ENCODE results near the gene BCAR1. TPM values are rescaled to one million over a fixed set of nuclear protein-coding genes. Genes with fewer than 3 reads are reported as not detected.

The BCAR1 gene
- total RNA-seq, 4 donors from 2014 or later, result 51.1 to 89.9 (median 71.3) TPM

DNA sequence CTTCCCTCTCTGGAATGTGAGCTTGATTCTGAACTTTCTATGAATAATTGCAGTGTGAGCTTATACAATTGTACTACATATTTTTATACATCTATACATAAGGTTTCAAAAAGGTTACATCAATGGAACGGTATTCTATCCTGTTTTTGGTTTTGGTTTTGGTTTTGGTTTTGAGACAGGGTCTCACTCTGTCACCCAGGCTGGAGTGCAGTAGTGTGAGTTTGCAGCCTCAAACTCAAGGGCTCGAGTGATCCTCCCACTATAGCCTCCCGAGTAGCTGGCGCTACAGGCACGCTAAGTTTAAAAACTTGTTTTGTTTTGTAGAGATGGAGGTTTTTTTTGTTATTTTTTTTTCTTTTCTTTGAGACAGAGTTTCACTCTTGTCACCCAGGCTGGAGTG lies 31.6 kb downstream of the BCAR1 start:
- no peak for TF ChIP-seq POLR2A (IDR thresholded peaks at IDR 0.05)
- TF ChIP-seq, protein P1, sequence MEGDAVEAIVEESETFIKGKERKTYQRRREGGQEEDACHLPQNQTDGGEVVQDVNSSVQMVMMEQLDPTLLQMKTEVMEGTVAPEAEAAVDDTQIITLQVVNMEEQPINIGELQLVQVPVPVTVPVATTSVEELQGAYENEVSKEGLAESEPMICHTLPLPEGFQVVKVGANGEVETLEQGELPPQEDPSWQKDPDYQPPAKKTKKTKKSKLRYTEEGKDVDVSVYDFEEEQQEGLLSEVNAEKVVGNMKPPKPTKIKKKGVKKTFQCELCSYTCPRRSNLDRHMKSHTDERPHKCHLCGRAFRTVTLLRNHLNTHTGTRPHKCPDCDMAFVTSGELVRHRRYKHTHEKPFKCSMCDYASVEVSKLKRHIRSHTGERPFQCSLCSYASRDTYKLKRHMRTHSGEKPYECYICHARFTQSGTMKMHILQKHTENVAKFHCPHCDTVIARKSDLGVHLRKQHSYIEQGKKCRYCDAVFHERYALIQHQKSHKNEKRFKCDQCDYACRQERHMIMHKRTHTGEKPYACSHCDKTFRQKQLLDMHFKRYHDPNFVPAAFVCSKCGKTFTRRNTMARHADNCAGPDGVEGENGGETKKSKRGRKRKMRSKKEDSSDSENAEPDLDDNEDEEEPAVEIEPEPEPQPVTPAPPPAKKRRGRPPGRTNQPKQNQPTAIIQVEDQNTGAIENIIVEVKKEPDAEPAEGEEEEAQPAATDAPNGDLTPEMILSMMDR (IDR thresholded peaks at IDR 0.05), result no peak
- intact Hi-C loops (cut with DNase I), result no loop called here
- Histone ChIP-seq H3K36me3 (no peaks in the 10 kb centered on the region), H3K27ac (peak overlapping the region in 2 of 3 donors; percentile 14 to 53), H3K4me1 (peaks cover 13 to 32% of the 10 kb centered on the region in 2 donors), H3K9me3 (no peaks in the 10 kb centered on the region), H3K27me3 (no peaks in the 10 kb centered on the region), H3K4me3 (replicated peaks in 1 of 3) (no peak overlapping the region)
- 49 to 71% methylated on average over 5 of the region's 5 CpGs for WGBS, 2 donors
- peak in 1 of 2 donors; percentile 31 for DNase-seq

DNA sequence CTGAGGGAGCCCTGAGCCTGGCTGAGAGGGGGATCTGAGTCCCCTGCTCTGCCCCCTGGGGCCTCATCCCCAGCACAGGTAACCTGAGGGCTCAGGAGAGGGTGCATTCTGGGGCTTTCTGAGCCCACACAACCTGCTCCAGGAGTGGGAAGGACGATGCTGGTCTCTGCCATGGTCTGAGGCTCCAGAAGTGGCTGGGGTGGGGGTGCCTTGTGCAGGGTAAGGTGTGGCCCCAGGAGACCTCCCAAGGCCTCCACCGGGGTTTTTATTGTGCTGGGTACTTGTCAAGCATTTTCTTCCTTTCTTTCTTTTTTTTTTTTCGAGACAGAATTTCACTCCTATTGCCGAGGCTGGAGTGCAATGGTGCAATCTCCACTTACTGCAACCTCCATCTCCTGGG lies 32.3 kb downstream of the BCAR1 start:
- Histone ChIP-seq H3K27ac (peak overlapping the region in 1 of 3 donors; percentile 53), H3K4me1 (peaks cover 13 to 32% of the 10 kb centered on the region in 2 donors), H3K4me3 (replicated peaks in 1 of 3) (no peak overlapping the region), H3K9me3 (no peaks in the 10 kb centered on the region), H3K27me3 (no peaks in the 10 kb centered on the region), H3K36me3 (no peaks in the 10 kb centered on the region)
- TF ChIP-seq, protein P1 (IDR thresholded peaks at IDR 0.05), result no peak
- TF ChIP-seq POLR2A (IDR thresholded peaks at IDR 0.05), result no peak
- intact Hi-C loops (cut with DNase I), result no loop called here
- WGBS, 2 donors, result 34 to 36% methylated on average over 4 of the region's 4 CpGs
- DNase-seq, result peak; percentile 74 to 82

DNA sequence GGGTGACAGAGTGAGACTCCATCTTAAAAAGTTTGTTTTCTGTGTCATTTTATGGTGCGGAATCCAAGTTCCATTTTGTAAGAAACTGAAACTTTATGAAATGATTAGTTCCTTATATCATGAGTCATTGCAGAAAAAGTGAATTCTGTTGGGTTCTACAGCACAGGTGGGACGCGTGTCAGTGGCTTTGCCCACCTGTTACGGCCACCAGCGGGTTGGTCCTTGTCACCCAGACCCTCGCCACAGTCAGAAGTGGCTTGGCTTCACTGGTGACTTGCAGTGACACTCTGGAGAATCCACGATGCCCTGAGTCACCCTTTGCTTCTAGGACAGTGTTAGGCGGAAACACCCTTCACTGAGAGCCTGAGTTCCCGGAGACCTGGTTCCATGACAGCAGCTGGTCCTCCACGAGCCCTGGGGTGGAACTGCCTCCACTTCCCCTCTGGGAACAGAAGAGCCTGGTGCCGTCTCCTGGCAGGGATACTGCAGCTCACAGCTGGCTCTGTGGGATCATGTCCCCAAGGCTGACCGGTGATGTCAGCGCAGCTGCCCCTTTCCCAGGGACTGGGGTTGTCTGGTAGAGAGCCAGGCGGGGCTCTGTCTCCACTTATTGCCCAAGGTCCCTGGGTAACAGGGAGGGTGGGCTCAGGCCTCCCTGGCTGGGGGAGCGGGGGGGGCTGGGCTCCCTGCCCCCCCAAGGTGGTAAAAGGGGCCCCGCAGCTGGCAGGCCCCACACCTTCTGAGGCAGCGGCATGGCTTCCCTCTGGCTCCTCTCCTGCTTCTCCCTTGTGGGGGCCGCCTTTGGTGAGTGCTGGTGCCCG lies 33.0 kb downstream of the BCAR1 start, which contains the start of gene CTRB1:
Gene CTRB1, plus strand, starts transcription at position 733 of the 821 bp plus-strand sequence. Its CDS starts 20 bp downstream, at position 753.
- H3K27ac ChIP-seq, result peak within 1 kb of the TSS in 2 of 3 donors; percentile 14 to 53
- no peak for TF ChIP-seq POLR2A (IDR thresholded peaks at IDR 0.05)
- TF ChIP-seq, protein P1 (IDR thresholded peaks at IDR 0.05), result no peak
- no peak within 1 kb of the TSS for H3K4me3 ChIP-seq (replicated peaks in 1 of 3)
- no peaks in the 10 kb centered on the region for H3K36me3 ChIP-seq
- intact Hi-C loops (cut with DNase I), result no loop called here
- no peaks in the 10 kb centered on the region for H3K27me3 ChIP-seq
- no peak for DNase-seq
- WGBS, 2 donors, result 85 to 86% methylated on average over 8 to 11 of the region's 19 CpGs
- peaks cover 13 to 32% of the 10 kb centered on the region in 2 donors for H3K4me1 ChIP-seq
- no peaks in the 10 kb centered on the region for H3K9me3 ChIP-seq

DNA sequence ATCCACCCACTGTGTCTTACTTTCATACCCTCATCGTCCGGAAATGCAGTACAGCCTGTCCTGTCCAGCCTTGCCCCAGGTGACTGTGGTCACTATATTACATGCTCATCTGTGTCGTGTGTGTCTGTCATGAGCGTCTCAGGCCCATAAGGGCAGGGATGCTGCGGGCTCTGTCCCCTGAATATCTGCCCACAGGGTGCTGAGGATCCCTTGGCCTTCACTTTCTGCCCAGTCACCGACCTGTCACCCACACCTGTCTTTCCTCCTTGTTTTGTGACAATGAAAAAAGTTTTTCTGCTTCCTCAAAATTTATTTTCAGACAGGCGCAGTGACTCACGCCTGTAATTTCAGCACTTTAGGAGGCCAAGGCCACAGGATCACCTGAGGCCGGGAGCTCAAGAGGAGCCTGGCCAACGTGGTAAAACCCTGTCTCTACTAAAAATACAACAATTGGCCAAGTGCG lies 34.0 kb downstream of the BCAR1 start:
- no peak for DNase-seq
- WGBS, 2 donors, result 89 to 90% methylated on average over 11 of the region's 11 CpGs
- Histone ChIP-seq H3K9me3 (no peaks in the 10 kb centered on the region), H3K4me1 (peaks cover 13 to 32% of the 10 kb centered on the region in 2 donors), H3K4me3 (replicated peaks in 1 of 3) (no peak overlapping the region), H3K27me3 (no peaks in the 10 kb centered on the region), H3K27ac (peak overlapping the region in 1 of 3 donors; percentile 36), H3K36me3 (no peaks in the 10 kb centered on the region)
- TF ChIP-seq, protein P1 (IDR thresholded peaks at IDR 0.05), result no peak
- no peak for TF ChIP-seq POLR2A (IDR thresholded peaks at IDR 0.05)
- intact Hi-C loops (cut with DNase I), result no loop called here

DNA sequence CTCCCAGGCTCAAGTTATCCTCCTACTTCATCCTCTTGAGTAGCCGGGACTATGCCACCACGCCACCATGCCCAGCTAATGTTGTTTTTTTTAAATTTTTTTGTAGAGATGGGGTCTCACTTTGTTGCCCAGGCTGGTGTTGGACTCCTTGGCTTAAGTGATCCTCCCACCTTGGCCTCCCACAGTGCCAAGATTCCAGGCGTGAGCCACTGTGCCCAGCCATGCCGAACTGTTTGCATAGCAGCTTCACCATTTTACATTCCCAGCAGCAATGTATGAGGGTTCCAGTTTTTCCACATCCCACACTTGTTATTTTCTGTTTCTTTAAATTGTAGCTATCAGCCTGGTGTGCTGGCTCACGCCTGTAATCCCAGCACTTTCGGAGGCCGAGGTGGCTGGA lies 34.8 kb downstream of the BCAR1 start:
- Histone ChIP-seq H3K9me3 (no peaks in the 10 kb centered on the region), H3K36me3 (no peaks in the 10 kb centered on the region), H3K27me3 (no peaks in the 10 kb centered on the region), H3K4me3 (replicated peaks in 1 of 3) (no peak overlapping the region), H3K27ac (peak overlapping the region in 1 of 3 donors; percentile 36), H3K4me1 (peaks cover 13 to 32% of the 10 kb centered on the region in 2 donors)
- WGBS, 2 donors, result 48 to 56% methylated on average over 7 of the region's 7 CpGs
- peak in 1 of 2 donors; percentile 57 for DNase-seq
- TF ChIP-seq, protein P1 (IDR thresholded peaks at IDR 0.05), result no peak
- no peak for TF ChIP-seq POLR2A (IDR thresholded peaks at IDR 0.05)
- intact Hi-C loops (cut with DNase I), result no loop called here
